SH-SY5Y (cell line): ENCODE data around the gene LAT.

Experiments
- GATA2 ChIP-seq: IDR thresholded peaks from 2 replicates; pipeline ENCODE4 v1.6.1; 2011; ENCODE audit warnings: mild to moderate bottlenecking, low read depth, low read length
- GATA3 ChIP-seq: IDR thresholded peaks from 2 replicates; pipeline ENCODE4 v1.6.1; 2011; ENCODE audit warnings: low read depth, mild to moderate bottlenecking, low read length, moderate library complexity

The LAT gene

GRCh38 chr16:28987170-28987853, 2.5 kb downstream of the LAT start:
- no peak for TF ChIP-seq GATA2
- no peak for TF ChIP-seq GATA3

- TF ChIP-seq GATA2: no peak
- TF ChIP-seq GATA3: no peak
Observed at GRCh38 chr16:28989363-28989762, 4.5 kb downstream of the LAT start.

GRCh38 chr16:28990375-28991040, 5.7 kb downstream of the LAT start:
- TF ChIP-seq GATA3 (no peak), GATA2 (no peak)

DNA sequence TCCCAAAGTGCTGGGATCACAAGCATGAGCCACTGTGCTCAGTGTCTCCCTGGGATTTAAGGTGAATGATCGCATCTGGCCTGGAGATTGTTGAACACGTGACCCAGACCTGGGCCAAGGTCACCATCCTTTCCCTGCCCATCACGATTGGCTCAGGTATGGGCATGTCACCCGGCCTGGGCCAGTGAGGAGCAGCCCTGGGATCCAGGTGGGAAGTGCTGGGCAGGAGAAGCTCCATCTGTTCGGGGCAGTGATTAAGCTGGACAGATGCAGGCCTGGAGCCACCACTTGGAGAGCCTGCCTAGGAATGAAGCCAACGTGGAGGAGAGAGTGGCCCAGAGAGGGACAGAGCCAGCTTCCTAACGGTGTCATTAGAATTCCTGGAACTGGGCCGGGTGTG, 6.8 kb downstream of the LAT start:
- TF ChIP-seq GATA2 (no peak), GATA3 (no peak)

GRCh38 chr16:28992496-28992895, 7.6 kb downstream of the LAT start:
- TF ChIP-seq GATA3 (no peak), GATA2 (no peak)

- TF ChIP-seq GATA2 (no peak), GATA3 (no peak)
Observed at GRCh38 chr16:28998837-28999236, 14.0 kb downstream of the LAT start.

GRCh38 chr16:28999577-28999976, 14.7 kb downstream of the LAT start:
- TF ChIP-seq GATA3 (no peak), GATA2 (no peak)

- TF ChIP-seq GATA2: no peak
- no peak for TF ChIP-seq GATA3
Observed at GRCh38 chr16:29000019-29000418, 15.2 kb downstream of the LAT start.

DNA sequence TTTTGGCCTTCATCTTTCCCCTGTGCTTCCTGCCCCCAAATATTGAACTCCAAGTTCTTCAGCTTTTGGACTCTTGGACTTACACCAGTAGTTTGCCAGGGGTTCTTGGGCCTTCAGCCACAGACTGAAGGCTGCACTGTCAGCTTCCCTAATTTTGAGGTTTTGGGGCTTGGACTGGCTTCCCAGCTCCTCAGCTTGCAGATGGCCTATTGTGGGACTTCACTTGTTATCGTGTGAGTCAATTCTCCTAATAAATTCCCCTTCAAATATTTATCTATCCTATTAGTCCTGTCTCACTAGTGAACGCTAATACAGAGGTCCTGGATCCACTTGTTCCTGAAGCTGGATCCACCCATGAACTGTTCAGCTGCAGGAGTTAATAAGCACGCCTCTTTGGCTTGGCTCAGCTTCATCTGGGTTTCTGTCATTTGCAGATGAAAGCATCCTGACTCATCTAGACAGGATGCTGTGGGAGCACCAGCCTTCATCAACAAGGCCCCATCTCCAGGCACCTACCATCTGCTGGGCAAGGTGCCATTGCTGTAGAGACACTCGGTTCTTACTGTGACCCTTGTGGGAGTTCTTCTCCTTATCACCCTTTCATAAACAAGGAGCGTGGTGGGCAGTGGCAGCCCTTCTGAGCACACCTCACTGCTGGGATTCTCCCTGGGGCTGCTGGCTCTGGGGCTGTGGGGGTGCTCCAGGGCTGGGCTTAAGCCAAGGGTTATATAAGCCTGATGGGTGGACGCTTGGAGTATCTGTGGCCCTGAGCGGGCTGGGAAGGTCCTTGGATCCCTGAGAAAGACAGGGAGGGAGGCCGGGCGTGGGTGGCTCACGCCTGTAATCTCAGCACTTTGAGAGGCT, 23.1 kb downstream of the LAT start:
- no peak for TF ChIP-seq GATA2
- TF ChIP-seq GATA3: no peak

DNA sequence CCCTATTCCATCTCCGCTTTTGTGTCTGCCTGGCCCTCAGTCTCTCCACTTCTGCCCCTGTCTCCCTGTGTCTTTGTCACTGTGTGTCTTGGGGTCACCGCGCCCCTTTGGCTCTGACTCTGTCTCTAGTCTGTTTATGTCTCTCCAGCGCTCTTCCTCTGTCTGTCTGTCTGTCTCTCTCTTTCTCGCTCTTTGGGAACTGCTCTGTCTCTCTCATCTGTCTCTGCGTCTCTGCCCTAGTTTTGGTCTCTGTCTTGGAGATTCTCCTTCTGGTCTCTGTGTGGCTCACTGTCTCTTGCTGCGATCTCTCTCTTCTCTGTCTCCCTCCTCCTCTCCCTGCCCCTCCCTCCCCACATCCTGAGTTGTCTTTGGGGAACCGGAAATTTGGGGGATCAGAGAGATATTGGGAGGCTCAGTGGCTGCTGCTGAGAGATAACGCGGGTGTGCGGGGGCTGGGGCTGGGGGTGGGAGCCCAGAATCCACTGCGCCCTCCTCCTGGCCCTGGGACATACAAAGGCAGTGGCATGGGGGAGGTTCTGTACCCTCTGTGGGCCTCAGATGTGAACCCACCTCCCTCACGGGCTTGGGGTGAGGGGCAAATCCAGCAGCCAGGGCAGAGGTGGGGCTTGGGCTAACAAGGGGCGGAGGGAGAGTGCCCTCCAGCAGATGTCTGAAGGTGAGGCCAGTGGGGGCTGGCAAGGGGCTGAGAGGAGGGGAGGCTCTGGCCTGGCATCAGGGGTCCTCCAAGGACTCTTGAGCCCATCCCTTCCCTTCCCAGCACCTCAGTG, 24.4 kb downstream of the LAT start:
- no peak for TF ChIP-seq GATA2
- TF ChIP-seq GATA3: no peak

- no peak for TF ChIP-seq GATA3
- no peak for TF ChIP-seq GATA2
Observed at GRCh38 chr16:29009838-29010166, 24.9 kb downstream of the LAT start.

GRCh38 chr16:29011112-29011511, 26.3 kb downstream of the LAT start:
- TF ChIP-seq GATA2 (no peak), GATA3 (no peak)

- no peak for TF ChIP-seq GATA3
- TF ChIP-seq GATA2: no peak
Observed at GRCh38 chr16:29011851-29012250, 27.0 kb downstream of the LAT start.
